Endodermal cell (in vitro differentiated cells): ENCODE data around the gene USP53. TPM values are rescaled to one million over a fixed set of nuclear protein-coding genes. Genes with fewer than 3 reads are reported as not detected.

Experiments used
- DNase-seq: peaks from one replicate; pipeline ENCODE4 v3.0.0-alpha.2; 2017
- H3K27ac ChIP-seq: 2 replicates; pipeline ENCODE4 v1.5.1; 2013; ENCODE audit warnings: mild to moderate bottlenecking, low read depth, low read length, moderate library complexity
- H3K27me3 ChIP-seq: 2 replicates; pipeline ENCODE4 v1.6.1; 2013; ENCODE audit warnings: mild to moderate bottlenecking, low read length, moderate library complexity; ENCODE audit not compliant: insufficient read depth, control insufficient read depth, poor library complexity, severe bottlenecking
- H3K36me3 ChIP-seq: 2 replicates; pipeline ENCODE4 v1.7.0; 2013; ENCODE audit warnings: mild to moderate bottlenecking, low read length, moderate library complexity; ENCODE audit not compliant: control insufficient read depth, insufficient read depth
- H3K4me1 ChIP-seq: one replicate; pipeline ENCODE4 v1.7.0; 2013; ENCODE audit warnings: low read length; ENCODE audit not compliant: control insufficient read depth, insufficient read depth
- H3K4me3 ChIP-seq: 2 replicates; pipeline ENCODE4 v1.5.1; 2013; ENCODE audit warnings: mild to moderate bottlenecking, low read length, moderate library complexity
- H3K9ac ChIP-seq: 2 replicates; pipeline ENCODE4 v1.6.1; 2013; ENCODE audit warnings: mild to moderate bottlenecking, low read length, moderate library complexity; ENCODE audit not compliant: poor library complexity, severe bottlenecking; ENCODE audit errors: extremely low read depth
- H3K9me3 ChIP-seq: 2 replicates; pipeline ENCODE4 v1.6.1; 2013; ENCODE audit warnings: mild to moderate bottlenecking, low read length, moderate library complexity; ENCODE audit not compliant: control insufficient read depth
- H3K27ac Mint-ChIP-seq: 2 replicates; pipeline ENCODE4 v1.8.0; 2020; ENCODE audit warnings: mixed read lengths
- H3K27me3 Mint-ChIP-seq: 2 replicates; pipeline ENCODE4 v1.8.0; 2021; ENCODE audit warnings: mild to moderate bottlenecking, mixed read lengths; ENCODE audit not compliant: insufficient read depth
- H3K36me3 Mint-ChIP-seq: 2 replicates; pipeline ENCODE4 v1.8.0; 2020; ENCODE audit warnings: low read depth, mixed read lengths
- H3K4me1 Mint-ChIP-seq: 2 replicates; pipeline ENCODE4 v1.8.0; 2020; ENCODE audit warnings: mixed read lengths
- H3K4me3 Mint-ChIP-seq: 2 replicates; pipeline ENCODE4 v1.8.0; 2020; ENCODE audit warnings: mild to moderate bottlenecking, moderate library complexity, mixed read lengths
- H3K9me3 Mint-ChIP-seq: 2 replicates; pipeline ENCODE4 v1.8.0; 2020; ENCODE audit warnings: mild to moderate bottlenecking, mixed read lengths
- WGBS, 2 experiments: methylation state at CpG; one replicate each; pipeline versions ENCODE4 v1.1.5 to v1.1.7; 2013; ENCODE audit warnings: missing lambda C conversion rate in 2 of 2, mixed read lengths in 1 of 2; ENCODE audit not compliant: insufficient coverage in 1 of 2, insufficient read length in 1 of 2; 5-methylcytosine and 5-hydroxymethylcytosine counted together
- total RNA-seq, 2 donors: library from RNA; stranded (reverse); fragmentation: NEBNext Ultra II Directional in 1 of 2; extraction: Animal tissue kit (Norgen Biotek cat#: 25700) in 1 of 2; gene quantifications; 2 replicates in 1 of 2; 3 replicates in 1 of 2; pipeline ENCODE4 v1.2.1, GENCODE V29; 2021
- TF ChIP-seq, protein P1 (sequence below): fragments of 200-600 bp; sonication (generic); conservative IDR thresholded peaks from 2 replicates; pipeline ENCODE4 v1.5.0; 2021; ENCODE audit warnings: antibody characterized with exemption, mild to moderate bottlenecking

Gene USP53
- total RNA-seq, 2 donors from 2014 or later = 32.6 to 60.8 TPM

DNA sequence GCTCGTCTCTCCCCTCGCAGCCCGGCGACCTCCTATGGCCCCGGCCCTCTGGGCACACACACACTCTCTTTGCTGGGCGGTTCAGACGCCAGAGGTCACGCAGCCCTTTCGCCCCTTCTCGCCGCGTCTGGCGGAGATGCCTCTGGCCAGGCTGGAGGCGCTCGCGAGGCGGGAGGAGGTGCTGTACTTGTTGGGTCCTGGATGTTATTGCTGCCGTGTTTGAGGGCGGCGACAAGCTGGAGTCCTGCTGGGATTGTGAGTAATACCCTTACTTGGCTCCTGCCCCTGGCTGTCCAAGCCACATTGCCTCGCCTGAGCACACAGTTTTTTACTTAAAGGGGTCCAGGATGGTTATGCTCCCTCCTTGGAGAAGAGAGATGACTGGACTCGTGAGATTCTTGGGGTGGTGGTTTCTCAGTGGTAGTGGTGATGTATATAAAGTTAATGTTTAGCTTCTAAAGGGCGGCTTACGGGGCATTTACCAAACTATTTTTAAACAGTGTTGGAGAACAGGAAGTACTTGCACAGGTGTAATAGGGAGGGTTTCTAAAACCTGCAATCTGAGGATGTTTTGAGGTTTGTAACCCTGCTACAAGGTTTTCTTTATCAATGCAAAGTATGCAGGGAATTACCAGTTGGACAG is 572 bp downstream of the USP53 start:
- Mint-ChIP-seq H3K36me3 (peaks cover 17% of the 10 kb centered on the region), H3K4me3 (peak overlapping the region; percentile 91), H3K27me3 (no peaks in the 10 kb centered on the region), H3K27ac (peak overlapping the region; percentile 100), H3K9me3 (no peaks in the 10 kb centered on the region), H3K4me1 (peaks cover 42% of the 10 kb centered on the region)
- H3K27me3 ChIP-seq = no peaks in the 10 kb centered on the region
- TF ChIP-seq, protein P1, sequence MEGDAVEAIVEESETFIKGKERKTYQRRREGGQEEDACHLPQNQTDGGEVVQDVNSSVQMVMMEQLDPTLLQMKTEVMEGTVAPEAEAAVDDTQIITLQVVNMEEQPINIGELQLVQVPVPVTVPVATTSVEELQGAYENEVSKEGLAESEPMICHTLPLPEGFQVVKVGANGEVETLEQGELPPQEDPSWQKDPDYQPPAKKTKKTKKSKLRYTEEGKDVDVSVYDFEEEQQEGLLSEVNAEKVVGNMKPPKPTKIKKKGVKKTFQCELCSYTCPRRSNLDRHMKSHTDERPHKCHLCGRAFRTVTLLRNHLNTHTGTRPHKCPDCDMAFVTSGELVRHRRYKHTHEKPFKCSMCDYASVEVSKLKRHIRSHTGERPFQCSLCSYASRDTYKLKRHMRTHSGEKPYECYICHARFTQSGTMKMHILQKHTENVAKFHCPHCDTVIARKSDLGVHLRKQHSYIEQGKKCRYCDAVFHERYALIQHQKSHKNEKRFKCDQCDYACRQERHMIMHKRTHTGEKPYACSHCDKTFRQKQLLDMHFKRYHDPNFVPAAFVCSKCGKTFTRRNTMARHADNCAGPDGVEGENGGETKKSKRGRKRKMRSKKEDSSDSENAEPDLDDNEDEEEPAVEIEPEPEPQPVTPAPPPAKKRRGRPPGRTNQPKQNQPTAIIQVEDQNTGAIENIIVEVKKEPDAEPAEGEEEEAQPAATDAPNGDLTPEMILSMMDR = peak; percentile 59
- H3K4me1 ChIP-seq = peaks cover 3% of the 10 kb centered on the region
- H3K27ac ChIP-seq = peak overlapping the region; percentile 66
- peak overlapping the region; percentile 90 for H3K4me3 ChIP-seq
- H3K9me3 ChIP-seq = no peaks in the 10 kb centered on the region
- H3K9ac ChIP-seq = peak overlapping the region; percentile 98
- peaks cover 24% of the 10 kb centered on the region for H3K36me3 ChIP-seq
- peak; percentile 96 for DNase-seq
- WGBS, 2 experiments = 0% methylated on average over 5 to 24 of the region's 24 CpGs

DNA sequence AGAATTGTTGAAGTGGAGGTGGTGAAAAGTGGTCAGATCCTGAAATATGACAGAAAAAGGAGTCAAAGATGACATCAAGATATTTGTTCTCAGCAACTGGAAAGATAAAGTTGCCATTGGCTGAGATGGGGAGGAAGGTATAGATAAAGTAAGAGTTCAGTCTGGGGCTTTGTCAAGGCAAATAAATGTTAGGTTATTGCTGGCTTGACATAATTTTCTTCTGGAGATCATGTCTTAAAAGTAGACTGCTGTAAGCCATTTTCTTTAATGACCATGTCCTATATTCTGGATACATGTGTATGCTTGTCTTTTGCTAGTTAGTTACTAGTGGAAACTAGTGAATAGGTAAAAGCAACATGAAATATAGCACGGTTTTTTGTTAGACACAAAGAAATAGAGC is 5.6 kb downstream of the USP53 start:
- DNase-seq = no peak
- TF ChIP-seq, protein P1 = no peak
- Histone ChIP-seq H3K9me3 (peaks cover 17% of the 10 kb centered on the region), H3K27me3 (no peaks in the 10 kb centered on the region), H3K4me3 (no peak overlapping the region), H3K27ac (no peak overlapping the region), H3K36me3 (peaks cover 69% of the 10 kb centered on the region), H3K4me1 (no peaks in the 10 kb centered on the region), H3K9ac (no peak overlapping the region)
- Mint-ChIP-seq H3K27me3 (no peaks in the 10 kb centered on the region), H3K4me3 (no peak overlapping the region), H3K9me3 (peaks cover 4% of the 10 kb centered on the region), H3K36me3 (peaks cover 58% of the 10 kb centered on the region), H3K4me1 (peaks cover 17% of the 10 kb centered on the region), H3K27ac (no peak overlapping the region)
- WGBS, 2 experiments = 100% methylated on average over 1 of the region's 1 CpG; no CpG with 5 or more reads in 1 of the 2 experiments

DNA sequence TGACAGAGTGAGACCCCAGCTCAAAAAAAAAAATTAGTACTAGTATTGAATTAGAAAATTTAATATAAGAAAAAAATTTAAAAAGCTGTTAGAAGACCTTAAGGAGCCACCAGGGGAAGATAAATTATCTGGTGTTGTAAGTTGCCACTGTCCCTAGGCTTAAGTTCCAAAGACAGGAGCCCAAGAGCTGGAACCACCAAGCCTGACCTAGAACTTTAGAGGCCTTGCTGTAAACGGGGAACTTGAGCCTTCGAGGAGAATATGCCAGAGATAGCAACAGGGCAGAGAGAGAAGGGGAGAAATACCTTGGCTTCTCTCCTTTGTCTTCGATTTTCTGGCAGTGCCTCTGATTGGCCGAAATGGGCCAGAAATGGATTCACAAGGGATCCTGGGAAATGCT is 8.9 kb downstream of the USP53 start:
- H3K27ac Mint-ChIP-seq = no peak overlapping the region
- H3K4me1 Mint-ChIP-seq = peaks cover 14% of the 10 kb centered on the region
- no peaks in the 10 kb centered on the region for H3K27me3 Mint-ChIP-seq
- Histone ChIP-seq H3K27ac (no peak overlapping the region), H3K9ac (no peak overlapping the region), H3K9me3 (peaks cover 28% of the 10 kb centered on the region), H3K4me3 (no peak overlapping the region), H3K36me3 (peaks cover 87% of the 10 kb centered on the region), H3K4me1 (no peaks in the 10 kb centered on the region), H3K27me3 (no peaks in the 10 kb centered on the region)
- H3K9me3 Mint-ChIP-seq = peaks cover 4% of the 10 kb centered on the region
- no peak overlapping the region for H3K4me3 Mint-ChIP-seq
- 85% methylated on average over 4 of the region's 4 CpGs; no CpG with 5 or more reads in 1 of the 2 experiments for WGBS, 2 experiments
- TF ChIP-seq, protein P1 = no peak
- peaks cover 81% of the 10 kb centered on the region for H3K36me3 Mint-ChIP-seq
- no peak for DNase-seq
